Adrenal gland (tissue), 12 donors: ENCODE data around the gene RUSC2. TPM values are rescaled to one million over a fixed set of nuclear protein-coding genes. Genes with fewer than 3 reads are reported as not detected.

ENCODE experiments used
- DNase-seq, 7 donors: peaks; one replicate each; pipeline ENCODE4 v3.0.0-alpha.2; 2019 to 2020
- H3K27ac ChIP-seq, 5 donors: fragments of 200-600 bp; sonication (generic) in 4 of 5; 1 replicate in 3 of 5; 2 replicates in 2 of 5; pipeline versions ENCODE4 v1.5.1 to v1.8.0; 2016 to 2020; ENCODE audit warnings: mild to moderate bottlenecking in 1 of 5
- H3K27me3 ChIP-seq: fragments of 200-600 bp; 2 replicates; pipeline ENCODE4 v1.8.0; 2021
- H3K36me3 ChIP-seq, 2 donors: fragments of 200-600 bp; replicated peaks in 1 of 2; 1 replicate in 1 of 2; 2 replicates in 1 of 2; pipeline versions ENCODE4 v1.5.1 to v1.8.0; 2018 to 2022
- H3K4me1 ChIP-seq, 2 donors: fragments of 200-600 bp; replicated peaks in 1 of 2; 1 replicate in 1 of 2; 2 replicates in 1 of 2; pipeline versions ENCODE4 v1.5.1 to v1.8.0; 2018 to 2021
- H3K4me3 ChIP-seq, 4 donors: fragments of 200-600 bp; sonication (generic) in 3 of 4; one replicate each; pipeline ENCODE4 v1.5.1; 2016 to 2018
- H3K9me3 ChIP-seq, 3 donors: fragments of 200-600 bp; sonication (generic) in 1 of 3; replicated peaks in 1 of 3; 1 replicate in 2 of 3; 2 replicates in 1 of 3; pipeline versions ENCODE4 v1.5.1 to v1.8.0; 2016 to 2021
- POLR2A ChIP-seq, 2 donors: fragments of 450-650 bp; IDR thresholded peaks; one replicate each; pipeline ENCODE4 v1.6.1; 2017; ENCODE audit warnings: antibody characterized with exemption in 2 of 2, mild to moderate bottlenecking in 2 of 2, moderate library complexity in 1 of 2
- WGBS, 4 donors: extraction: QIAGEN DNeasy Blood & Tissue Kit in 2 of 4; methylation state at CpG; one replicate each; pipeline versions ENCODE4 v1.1.5 to v1.1.7; 2013 to 2017; 5-methylcytosine and 5-hydroxymethylcytosine counted together
- intact Hi-C, 2 donors: fragments of 100-400 bp; cut with DNase I; formaldehyde crosslinking; loops; one replicate each; pipeline versions ENCODE4 v1.14.1 to v1.15.0; 2022 to 2023
- polyA plus RNA-seq, 3 donors: library from polyadenylated mRNA; stranded (reverse); fragments of 200-250 nt in 2 of 3; fragments of 350-450 nt in 1 of 3; fragmentation: Illumina TruSeq in 1 of 3; extraction: RNeasy Lipid Tissue Mini Kit (QIAGEN cat#74804) in 1 of 3; gene quantifications; one replicate each; pipeline ENCODE4 v1.2.3, GENCODE V29; 2013 to 2014
- total RNA-seq, 9 donors: library from RNA; depleted of rRNA in 4 of 9; stranded (reverse); fragments of >200 nt in 4 of 9; fragments of 120-200 nt in 1 of 9; fragmentation: NEBNext Ultra II Directional in 1 of 9; extraction: Animal tissue kit (Norgen Biotek cat#: 25700) in 1 of 9; gene quantifications; one replicate each; pipeline versions ENCODE4 v1.1.0 to v1.2.4, GENCODE V29; 2013 to 2023
- TF ChIP-seq, protein P1 (sequence below), 6 experiments: fragments of 450-650 bp in 4 of 6; fragments of 200-600 bp in 2 of 6; sonication (generic) in 1 of 6; IDR thresholded peaks; 1 replicate in 5 of 6; 2 replicates in 1 of 6; pipeline versions ENCODE4 v1.5.1 to v1.8.0; 2016 to 2021; ENCODE audit warnings: antibody characterized with exemption in 6 of 6, mild to moderate bottlenecking in 2 of 6, moderate library complexity in 1 of 6
- donor health status: healthy with polysubstance abuse.
- donor health status: Bipolar disorder and iron deficiency.
- donor health status: DM: yes; HTN: yes; CAD: no.
- donor health status: DM: no; HTN: no; CAD: no.
- donor health status: DM: no; HTN: no; CAD: no.
- donor health status: DM: yes; HTN: yes; CAD: no.

RUSC2 gene
- total and polyA plus RNA-seq, 12 donors = 5.9 to 66.8 (median 31.2) TPM

DNA sequence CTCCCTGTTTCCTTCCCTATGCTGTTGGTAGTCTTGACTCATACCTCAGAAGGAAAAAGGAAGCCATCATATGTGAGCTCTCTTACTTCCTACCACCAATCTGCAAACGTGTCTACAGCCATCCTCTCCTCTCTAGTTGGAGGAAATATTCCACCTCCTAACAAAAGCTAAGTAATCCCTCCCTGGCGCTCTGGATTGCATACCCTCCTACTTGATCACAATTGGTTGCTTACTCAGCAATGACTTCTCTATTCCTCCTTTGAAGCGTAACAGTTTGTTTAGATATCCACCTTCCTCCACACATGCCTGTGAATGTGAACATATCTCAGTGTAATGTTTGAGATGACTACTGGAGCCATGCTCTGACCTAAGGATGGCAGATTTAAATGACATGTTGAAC lies 18.2 kb downstream of the RUSC2 start:
- Histone ChIP-seq H3K27ac (no peak overlapping the region), H3K4me1 (peaks cover 19 to 24% of the 10 kb centered on the region in 2 donors)
- WGBS, 4 donors = 70 to 79% (median 75%) methylated on average over 3 of the region's 3 CpGs

DNA sequence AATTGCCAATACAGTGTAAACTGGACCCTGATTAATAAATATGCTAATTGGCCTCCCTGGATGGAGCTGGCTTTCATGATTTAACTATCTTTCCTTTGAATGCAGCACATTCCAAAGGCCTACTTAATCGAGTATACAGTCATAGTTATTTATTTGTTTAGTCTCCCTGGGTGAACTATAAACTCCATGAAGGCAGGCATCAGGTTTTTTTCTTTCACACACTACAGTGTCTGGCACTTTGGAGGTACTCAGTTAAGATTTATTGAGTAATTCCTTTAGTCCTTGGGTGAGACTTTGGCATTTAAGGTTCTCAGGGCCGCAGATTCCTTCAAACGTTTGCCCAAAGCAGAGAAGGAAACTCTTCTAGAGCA lies 20.5 kb downstream of the RUSC2 start:
- no peaks in the 10 kb centered on the region for H3K27me3 ChIP-seq
- intact Hi-C loops = no loop called here
- peaks cover 19 to 24% of the 10 kb centered on the region in 2 donors for H3K4me1 ChIP-seq
- TF ChIP-seq, protein P1, sequence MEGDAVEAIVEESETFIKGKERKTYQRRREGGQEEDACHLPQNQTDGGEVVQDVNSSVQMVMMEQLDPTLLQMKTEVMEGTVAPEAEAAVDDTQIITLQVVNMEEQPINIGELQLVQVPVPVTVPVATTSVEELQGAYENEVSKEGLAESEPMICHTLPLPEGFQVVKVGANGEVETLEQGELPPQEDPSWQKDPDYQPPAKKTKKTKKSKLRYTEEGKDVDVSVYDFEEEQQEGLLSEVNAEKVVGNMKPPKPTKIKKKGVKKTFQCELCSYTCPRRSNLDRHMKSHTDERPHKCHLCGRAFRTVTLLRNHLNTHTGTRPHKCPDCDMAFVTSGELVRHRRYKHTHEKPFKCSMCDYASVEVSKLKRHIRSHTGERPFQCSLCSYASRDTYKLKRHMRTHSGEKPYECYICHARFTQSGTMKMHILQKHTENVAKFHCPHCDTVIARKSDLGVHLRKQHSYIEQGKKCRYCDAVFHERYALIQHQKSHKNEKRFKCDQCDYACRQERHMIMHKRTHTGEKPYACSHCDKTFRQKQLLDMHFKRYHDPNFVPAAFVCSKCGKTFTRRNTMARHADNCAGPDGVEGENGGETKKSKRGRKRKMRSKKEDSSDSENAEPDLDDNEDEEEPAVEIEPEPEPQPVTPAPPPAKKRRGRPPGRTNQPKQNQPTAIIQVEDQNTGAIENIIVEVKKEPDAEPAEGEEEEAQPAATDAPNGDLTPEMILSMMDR (IDR thresholded peaks at IDR 0.05) = no peak
- no peak for TF ChIP-seq POLR2A (IDR thresholded peaks at IDR 0.05)
- no peaks in the 10 kb centered on the region for H3K36me3 ChIP-seq
- 15 to 33% (median 22%) methylated on average over 3 of the region's 3 CpGs for WGBS, 4 donors
- H3K27ac ChIP-seq = peak overlapping the region; percentile 54 to 87 (median 71)
- H3K4me3 ChIP-seq = no peak overlapping the region
- no peak for DNase-seq
- no peaks in the 10 kb centered on the region for H3K9me3 ChIP-seq

More for the DNA sequence above, 18.2 kb downstream of the RUSC2 start:
- DNase-seq = no peak
- no peak overlapping the region for H3K4me3 ChIP-seq
- intact Hi-C loops = no loop called here
- H3K9me3 ChIP-seq = no peaks in the 10 kb centered on the region
- no peaks in the 10 kb centered on the region for H3K27me3 ChIP-seq
- TF ChIP-seq, protein P1 (IDR thresholded peaks at IDR 0.05) = no peak
- TF ChIP-seq POLR2A (IDR thresholded peaks at IDR 0.05) = no peak
- H3K36me3 ChIP-seq = no peaks in the 10 kb centered on the region

DNA sequence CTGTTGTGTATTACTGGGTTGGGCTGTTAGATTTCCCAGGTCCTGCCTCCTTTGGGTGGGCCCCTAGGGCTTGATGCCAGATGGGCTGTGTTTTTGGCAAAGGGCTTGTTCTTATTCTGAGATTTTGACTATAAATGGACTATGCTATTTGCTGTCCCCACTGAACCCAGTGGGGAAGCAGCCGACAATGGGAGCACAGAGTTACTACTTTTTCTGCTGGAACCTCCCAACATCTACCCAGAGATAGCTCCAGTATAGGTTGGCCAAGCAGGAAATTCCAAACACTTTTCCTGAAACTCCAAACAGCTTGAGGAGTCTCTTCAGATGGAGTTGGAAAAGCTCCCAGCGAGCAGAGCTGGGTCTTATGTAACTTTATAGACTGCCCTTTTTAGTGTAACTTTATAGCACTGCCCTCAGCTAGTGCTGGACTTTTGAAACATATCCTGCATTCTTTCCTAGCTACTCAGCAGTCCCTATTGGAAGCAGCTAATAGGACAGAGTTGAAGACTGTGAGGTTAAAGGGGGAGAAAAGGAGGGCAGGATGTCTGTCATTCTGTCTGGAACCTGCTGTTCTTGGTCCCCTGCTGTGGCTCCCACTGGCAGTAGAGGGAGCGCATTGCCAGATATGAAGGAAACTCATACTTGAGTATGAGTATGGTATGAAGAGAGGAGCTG lies 21.0 kb downstream of the RUSC2 start:
- TF ChIP-seq, protein P1 (IDR thresholded peaks at IDR 0.05) = peak in 3 of 6 experiments; percentile 27 to 51 (median 38)
- TF ChIP-seq POLR2A (IDR thresholded peaks at IDR 0.05) = peak in 1 of 2 donors; percentile 50
- peak; percentile 50 to 87 (median 75) for DNase-seq
- intact Hi-C loops = no loop called here
- peak overlapping the region; percentile 54 to 87 (median 71) for H3K27ac ChIP-seq
- H3K9me3 ChIP-seq = no peaks in the 10 kb centered on the region
- no peak overlapping the region for H3K4me3 ChIP-seq
- peaks cover 19 to 26% of the 10 kb centered on the region in 2 donors for H3K4me1 ChIP-seq
- H3K36me3 ChIP-seq = no peaks in the 10 kb centered on the region
- 13 to 38% (median 29%) methylated on average over 3 of the region's 3 CpGs for WGBS, 4 donors
- H3K27me3 ChIP-seq = no peaks in the 10 kb centered on the region

DNA sequence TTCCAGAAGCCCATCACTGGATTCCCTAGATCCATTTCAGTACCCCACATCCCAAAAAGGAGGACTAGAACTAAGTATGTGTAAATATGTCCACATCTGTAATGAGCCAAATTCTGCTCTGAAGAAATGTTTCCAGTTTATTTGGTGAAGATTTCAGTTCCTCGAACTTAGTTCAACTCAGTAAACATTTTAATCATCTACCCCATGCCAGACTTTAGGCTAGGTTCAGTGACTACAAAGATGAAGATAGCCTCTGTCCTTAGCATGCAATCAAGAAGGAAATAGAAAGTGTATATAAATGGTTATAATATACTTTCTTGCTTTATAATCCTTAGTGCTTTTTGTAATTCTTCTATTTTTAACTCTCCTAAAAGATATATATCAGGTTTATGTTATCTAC lies 21.5 kb downstream of the RUSC2 start:
- intact Hi-C loops = no loop called here
- Histone ChIP-seq H3K9me3 (no peaks in the 10 kb centered on the region), H3K36me3 (no peaks in the 10 kb centered on the region), H3K4me1 (peaks cover 19 to 31% of the 10 kb centered on the region in 2 donors), H3K27me3 (no peaks in the 10 kb centered on the region), H3K27ac (peak overlapping the region; percentile 54 to 87 (median 71)), H3K4me3 (no peak overlapping the region)
- WGBS, 4 donors = 42 to 78% (median 57%) methylated on average over 1 of the region's 1 CpG
- no peak for DNase-seq
- no peak for TF ChIP-seq POLR2A (IDR thresholded peaks at IDR 0.05)
- TF ChIP-seq, protein P1 (IDR thresholded peaks at IDR 0.05) = no peak
